GM18502 (cell line): ENCODE measurements around the gene TTC1.
A peak's percentile ranks its signal among the peaks of the same experiment; 100 is the strongest.
"Not testable (repeated sequence)": the region's sequence is repeated elsewhere in the genome, so short reads cannot be mapped to it uniquely, and the experiment has no call there.

Experiments
- ATAC-seq: cut with Tn5 transposase; IDR thresholded peaks from one replicate; pipeline ENCODE4 v1.9.1; 2021; ENCODE audit warnings: mild to moderate bottlenecking; ENCODE audit not compliant: unreplicated experiment, poor library complexity

The TTC1 gene

GRCh38 chr5:160008877-160009590 is at the start of gene TTC1:
TSS of gene TTC1 (plus strand) at chr5:160009139. CDS start at chr5:160010529, 1,390 bp downstream.
- peak; percentile 99 for ATAC-seq

GRCh38 chr5:159961176-159962160 is 47.5 kb upstream of the TTC1 start:
- ATAC-seq: no peak

GRCh38 chr5:159962214-159962613 is 46.7 kb upstream of the TTC1 start:
- ATAC-seq: no peak

GRCh38 chr5:159963935-159964334 is 45.0 kb upstream of the TTC1 start:
- ATAC-seq: no peak

- ATAC-seq: peak; percentile 46
These were observed 43.7 kb upstream of the TTC1 start for GRCh38 chr5:159965031-159965837.

DNA sequence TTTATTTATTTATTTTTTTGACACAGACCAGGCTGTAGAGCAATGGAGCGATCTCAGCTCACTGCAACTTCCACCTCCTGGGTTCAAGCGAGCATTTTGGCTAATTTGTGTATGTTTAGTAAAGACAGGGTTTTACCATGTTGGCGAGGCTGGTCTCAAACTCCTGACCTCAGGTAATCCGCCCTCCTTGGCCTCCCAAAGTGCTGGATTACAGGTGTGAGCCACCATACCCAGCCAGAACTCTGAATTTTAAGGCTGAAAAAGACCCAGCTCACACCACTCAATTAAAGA is 43.2 kb upstream of the TTC1 start:
- not testable (repeated sequence) for ATAC-seq

DNA sequence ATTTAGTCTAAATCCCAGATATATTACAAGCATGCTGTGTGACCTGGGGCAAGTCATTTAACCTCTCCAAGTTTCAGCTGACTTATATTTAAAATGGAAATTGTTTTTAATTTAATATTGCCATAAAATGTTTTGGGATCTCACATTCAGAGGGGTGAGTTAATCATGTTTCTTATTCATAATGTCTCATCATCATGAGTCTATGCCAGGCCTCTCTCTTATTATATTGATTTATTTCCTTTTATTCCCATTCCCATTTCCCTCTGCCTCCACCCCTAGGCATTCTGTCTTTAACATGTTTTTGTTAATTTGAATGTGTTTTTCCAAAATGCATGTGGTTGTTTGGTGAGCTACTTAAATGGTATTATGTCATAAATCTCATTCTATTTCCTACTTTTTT is 39.0 kb upstream of the TTC1 start:
- ATAC-seq: no peak

- ATAC-seq: no peak
These were observed 37.9 kb upstream of the TTC1 start for GRCh38 chr5:159971038-159971437.

DNA sequence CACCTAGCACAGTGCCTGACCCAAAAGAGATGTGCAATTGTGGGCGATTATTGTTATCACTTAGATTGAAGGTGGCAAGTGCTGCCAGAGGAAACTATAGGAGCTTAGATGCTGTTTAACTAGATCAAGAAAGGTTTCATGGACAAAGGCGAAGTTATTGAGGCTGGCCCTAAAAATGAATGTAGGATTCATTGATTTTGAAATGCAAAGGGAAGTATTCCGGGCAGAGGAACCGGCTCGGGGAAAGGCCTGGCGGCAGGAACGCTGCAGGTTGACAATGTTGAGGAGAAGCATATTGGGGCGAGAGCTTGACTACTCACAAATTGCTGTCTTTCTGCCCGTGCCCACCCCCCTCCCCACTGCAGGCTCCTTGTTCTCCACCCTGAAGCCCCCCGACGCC is 37.4 kb upstream of the TTC1 start:
- ATAC-seq: no peak

GRCh38 chr5:159971931-159972461 is 36.9 kb upstream of the TTC1 start:
- ATAC-seq: no peak

DNA sequence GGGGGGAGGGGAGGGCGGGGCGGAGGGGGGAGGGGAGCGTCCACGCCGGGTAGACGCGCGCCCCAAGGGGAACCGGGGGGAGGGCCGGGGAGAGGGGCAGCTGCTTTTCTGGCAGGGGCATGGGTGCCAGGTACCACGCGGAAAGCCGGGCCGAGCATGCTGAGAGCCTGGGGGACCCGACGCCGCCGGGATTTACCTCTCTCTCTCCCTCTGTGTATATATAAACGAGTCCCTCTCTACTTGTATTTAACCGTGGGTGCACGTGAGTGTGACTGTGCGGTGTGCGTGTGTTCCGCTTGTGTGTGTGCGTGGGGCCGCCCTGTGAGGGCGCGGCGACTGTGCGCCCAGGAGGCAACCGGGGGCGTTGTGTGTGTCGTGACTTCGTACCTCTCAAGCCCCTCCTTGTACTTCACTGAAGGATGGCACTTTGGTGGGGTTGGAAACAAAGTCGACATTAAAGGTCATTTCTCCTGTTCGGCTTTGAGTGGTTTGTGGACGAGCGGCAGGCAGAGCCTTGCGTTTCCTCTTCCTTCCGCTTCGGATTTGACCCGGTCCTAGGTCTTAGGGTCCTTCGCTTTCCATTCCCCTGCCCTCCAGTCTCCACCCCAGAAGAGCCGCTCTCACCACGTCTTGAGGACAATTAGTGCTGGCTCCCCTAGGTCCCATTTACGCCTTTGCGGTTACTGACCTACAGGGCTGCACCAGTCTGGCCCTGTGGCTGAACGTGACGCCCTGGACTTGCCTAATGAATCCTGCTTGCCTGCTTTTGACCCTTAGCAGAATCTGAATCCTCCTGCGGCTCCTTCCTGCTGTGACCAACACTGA is 36.2 kb upstream of the TTC1 start:
- ATAC-seq: no peak

- no peak for ATAC-seq
These were observed 33.4 kb upstream of the TTC1 start for GRCh38 chr5:159975462-159976019.

DNA sequence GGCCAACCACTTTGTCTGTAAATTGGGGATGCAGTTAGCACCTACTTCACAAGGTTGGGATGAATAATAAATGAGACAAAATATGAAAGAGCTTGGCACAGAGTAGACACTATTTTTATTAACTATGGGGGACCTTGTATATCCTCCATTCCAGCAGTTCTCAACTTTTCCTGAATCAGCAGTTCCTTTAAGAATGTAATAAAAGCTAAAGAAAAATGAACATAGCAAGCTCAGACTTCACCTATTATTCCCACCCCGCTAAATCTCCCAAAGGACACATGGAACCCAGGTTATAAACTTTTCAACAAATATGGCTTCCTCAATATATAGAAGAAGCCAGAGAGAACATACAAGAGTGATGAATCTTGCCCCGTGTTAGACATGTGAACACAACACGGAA is 32.0 kb upstream of the TTC1 start:
- no peak for ATAC-seq

DNA sequence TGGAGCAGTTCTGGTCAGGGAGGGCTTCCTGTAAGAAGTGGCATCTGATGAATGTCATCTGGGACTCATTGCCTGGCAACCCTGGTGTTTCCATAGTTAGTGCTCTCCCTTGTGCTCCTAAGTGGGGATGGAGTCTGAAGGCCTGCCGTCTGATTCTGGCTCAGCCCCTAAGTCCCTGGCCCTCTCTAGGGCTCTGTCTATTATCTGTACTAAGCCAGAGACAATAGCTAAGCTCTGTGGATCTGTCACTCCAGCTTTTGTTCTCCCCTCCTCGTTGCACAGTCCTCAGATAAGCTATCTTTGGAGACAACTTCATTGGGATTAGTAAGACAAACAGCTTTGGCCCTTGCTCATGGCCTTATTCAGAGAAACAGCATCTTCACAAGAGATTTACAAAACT is 30.6 kb upstream of the TTC1 start:
- no peak for ATAC-seq

DNA sequence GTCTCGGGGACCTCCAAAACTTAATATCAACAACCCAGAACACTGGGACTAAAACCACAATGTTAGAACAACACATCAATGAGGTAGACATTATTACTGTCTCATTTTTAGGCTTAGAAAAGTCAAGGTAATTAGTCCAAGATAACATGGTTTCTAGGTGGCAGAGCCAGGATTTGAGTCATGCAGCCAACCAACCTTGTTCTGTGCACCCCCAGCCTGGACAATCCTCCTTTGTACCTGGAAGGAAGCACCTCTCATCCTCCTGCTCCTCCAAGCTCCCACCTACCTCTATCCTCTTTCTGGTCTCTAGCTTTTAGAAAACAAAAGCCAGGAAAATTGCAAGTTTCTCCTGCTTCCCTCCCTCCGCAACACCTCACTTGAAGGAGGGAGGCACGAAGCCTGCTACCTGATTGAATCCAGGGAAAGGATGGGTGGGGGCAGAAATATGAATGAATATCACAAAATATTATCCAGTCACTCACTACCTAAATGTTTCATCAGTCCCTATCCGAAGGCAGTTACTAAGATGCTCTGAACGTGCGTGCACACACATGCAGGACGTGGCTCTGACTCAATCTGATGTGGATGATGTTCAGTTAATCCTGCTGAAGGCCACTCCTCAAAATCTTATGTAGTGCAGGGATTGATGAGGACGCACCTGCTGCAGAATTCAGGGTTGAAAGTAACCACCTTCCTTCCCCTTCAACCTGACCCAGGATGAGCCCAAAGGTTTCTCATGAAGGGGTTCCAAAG is 26.3 kb upstream of the TTC1 start:
- ATAC-seq: no peak

GRCh38 chr5:159987031-159987674 is 21.8 kb upstream of the TTC1 start:
- peak; percentile 95 for ATAC-seq

GRCh38 chr5:159990506-159990905 is 18.4 kb upstream of the TTC1 start:
- ATAC-seq: no peak

- no peak for ATAC-seq
These were observed 16.4 kb upstream of the TTC1 start for GRCh38 chr5:159992566-159992965.
